Loucy (cell line): ENCODE data around the gene OR5A1.
"Not testable (repeated sequence)": the region's sequence is repeated elsewhere in the genome, so short reads cannot be mapped to it uniquely, and the experiment has no call there.

Source experiments
- H2AFZ ChIP-seq: fragments of 200-600 bp; sonication (generic); 2 replicates; pipeline ENCODE4 v1.6.0; 2016; ENCODE audit warnings: antibody characterized with exemption, mild to moderate bottlenecking, low read length, moderate library complexity
- H3F3A ChIP-seq: fragments of 200-600 bp; 2 replicates; pipeline ENCODE4 v1.6.0; 2016; ENCODE audit warnings: antibody characterized with exemption, low read depth, mild to moderate bottlenecking
- H3K27me3 ChIP-seq: fragments of 200-600 bp; sonication (generic); 2 replicates; pipeline ENCODE4 v1.6.1; 2014; ENCODE audit warnings: low read length, mild to moderate bottlenecking; ENCODE audit not compliant: insufficient read depth, poor library complexity, severe bottlenecking
- H3K36me3 ChIP-seq: fragments of 200-600 bp; sonication (generic); 2 replicates; pipeline ENCODE4 v1.6.1; 2016; ENCODE audit warnings: low read length; ENCODE audit not compliant: insufficient read depth
- H3K4me1 ChIP-seq: fragments of 200-600 bp; sonication (generic); 2 replicates; pipeline ENCODE4 v1.5.1; 2014; ENCODE audit warnings: low read length, mild to moderate bottlenecking; ENCODE audit not compliant: insufficient read depth, poor library complexity, severe bottlenecking
- H3K4me2 ChIP-seq: fragments of 200-600 bp; sonication (generic); 2 replicates; pipeline ENCODE4 v1.6.0; 2014; ENCODE audit warnings: antibody characterized with exemption, low read length, low read depth, mild to moderate bottlenecking; ENCODE audit not compliant: poor library complexity, severe bottlenecking
- H3K4me3 ChIP-seq: fragments of 200-600 bp; sonication (generic); 2 replicates; pipeline ENCODE4 v1.5.1; 2014; ENCODE audit warnings: low read length, mild to moderate bottlenecking, mixed read lengths; ENCODE audit not compliant: poor library complexity, severe bottlenecking
- H3K79me2 ChIP-seq: fragments of 200-600 bp; sonication (generic); 2 replicates; pipeline ENCODE4 v1.6.1; 2014; ENCODE audit warnings: low read length; ENCODE audit not compliant: insufficient read depth
- H3K9ac ChIP-seq: fragments of 200-600 bp; sonication (generic); 2 replicates; pipeline ENCODE4 v1.6.0; 2014; ENCODE audit warnings: mild to moderate bottlenecking, low read depth, low read length, moderate library complexity; ENCODE audit not compliant: poor library complexity, severe bottlenecking
- H3K9me2 ChIP-seq: fragments of 200-600 bp; sonication (generic); replicated peaks from 2 replicates; pipeline ENCODE4 v1.6.1; 2016; ENCODE audit warnings: low read depth, low read length, mixed read lengths
- H3K9me3 ChIP-seq: fragments of 200-600 bp; sonication (generic); 2 replicates; pipeline ENCODE4 v1.6.1; 2014; ENCODE audit warnings: mild to moderate bottlenecking, antibody characterized with exemption, low read length, low read depth; ENCODE audit not compliant: insufficient read depth
- H4K20me1 ChIP-seq: fragments of 200-600 bp; sonication (generic); 2 replicates; pipeline ENCODE4 v1.6.0; 2014; ENCODE audit warnings: antibody characterized with exemption, low read length, mild to moderate bottlenecking; ENCODE audit not compliant: insufficient read depth, poor library complexity, severe bottlenecking
- EZH2phosphoT487 ChIP-seq: fragments of 200-600 bp; IDR thresholded peaks from 2 replicates; pipeline ENCODE4 v1.6.1; 2018; ENCODE audit warnings: antibody characterized with exemption, mild to moderate bottlenecking, moderate library complexity, borderline replicate concordance
- TF ChIP-seq, protein P1 (sequence below): fragments of 200-600 bp; sonication (generic); conservative IDR thresholded peaks from 2 replicates; pipeline ENCODE4 v1.5.1; 2014; ENCODE audit warnings: mild to moderate bottlenecking, antibody characterized with exemption, low read length

The OR5A1 gene

DNA sequence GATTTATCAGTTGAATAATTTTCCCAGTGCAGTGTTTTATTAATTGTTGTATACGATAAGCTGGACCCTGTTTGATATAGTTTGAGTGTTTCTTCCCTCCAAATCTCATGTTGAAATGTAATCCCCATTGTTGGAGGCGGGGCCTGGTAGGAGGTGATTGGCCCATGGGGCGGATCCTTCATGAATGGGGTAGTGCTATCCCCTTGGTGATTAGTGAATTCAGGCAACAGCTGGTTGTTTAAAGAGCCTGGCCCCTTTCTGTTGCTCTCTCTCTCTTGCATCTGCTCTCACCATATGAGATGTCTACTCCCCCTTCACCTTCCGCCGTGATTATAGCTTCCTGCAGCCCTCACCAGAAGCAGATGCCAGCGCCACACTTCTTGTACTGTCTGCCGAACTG lies 1.5 kb downstream of the OR5A1 start:
- no peak overlapping the region for H2AFZ ChIP-seq
- no peaks in the 10 kb centered on the region for H3F3A ChIP-seq
- TF ChIP-seq, protein P1, sequence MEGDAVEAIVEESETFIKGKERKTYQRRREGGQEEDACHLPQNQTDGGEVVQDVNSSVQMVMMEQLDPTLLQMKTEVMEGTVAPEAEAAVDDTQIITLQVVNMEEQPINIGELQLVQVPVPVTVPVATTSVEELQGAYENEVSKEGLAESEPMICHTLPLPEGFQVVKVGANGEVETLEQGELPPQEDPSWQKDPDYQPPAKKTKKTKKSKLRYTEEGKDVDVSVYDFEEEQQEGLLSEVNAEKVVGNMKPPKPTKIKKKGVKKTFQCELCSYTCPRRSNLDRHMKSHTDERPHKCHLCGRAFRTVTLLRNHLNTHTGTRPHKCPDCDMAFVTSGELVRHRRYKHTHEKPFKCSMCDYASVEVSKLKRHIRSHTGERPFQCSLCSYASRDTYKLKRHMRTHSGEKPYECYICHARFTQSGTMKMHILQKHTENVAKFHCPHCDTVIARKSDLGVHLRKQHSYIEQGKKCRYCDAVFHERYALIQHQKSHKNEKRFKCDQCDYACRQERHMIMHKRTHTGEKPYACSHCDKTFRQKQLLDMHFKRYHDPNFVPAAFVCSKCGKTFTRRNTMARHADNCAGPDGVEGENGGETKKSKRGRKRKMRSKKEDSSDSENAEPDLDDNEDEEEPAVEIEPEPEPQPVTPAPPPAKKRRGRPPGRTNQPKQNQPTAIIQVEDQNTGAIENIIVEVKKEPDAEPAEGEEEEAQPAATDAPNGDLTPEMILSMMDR, result no peak
- no peak for TF ChIP-seq EZH2phosphoT487

DNA sequence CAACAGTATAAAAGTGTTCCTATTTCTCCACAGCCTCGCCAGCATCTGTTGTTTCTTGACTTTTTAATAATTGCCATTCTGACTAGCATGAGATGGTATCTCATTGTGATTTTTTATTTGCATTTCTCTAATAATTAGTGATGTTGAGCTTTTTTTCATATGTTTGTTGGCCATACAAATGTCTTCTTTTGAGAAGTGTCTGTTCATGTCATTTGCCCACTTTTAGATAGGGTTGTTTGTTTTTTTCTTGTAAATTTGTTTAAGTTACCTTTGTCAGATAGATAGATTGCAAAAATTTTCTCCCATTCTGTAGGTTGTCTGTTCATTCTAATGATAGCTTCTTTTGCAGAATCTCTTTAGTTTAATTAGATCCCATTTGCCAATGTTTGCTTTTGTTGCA lies 9.4 kb downstream of the OR5A1 start:
- H3K9ac ChIP-seq, H3K27me3 ChIP-seq, H3F3A ChIP-seq, H2AFZ ChIP-seq, H3K4me2 ChIP-seq, H3K4me1 ChIP-seq, H3K4me3 ChIP-seq, H4K20me1 ChIP-seq, H3K79me2 ChIP-seq, H3K36me3 ChIP-seq, H3K9me2 ChIP-seq, H3K9me3 ChIP-seq: not testable (repeated sequence)

More for the DNA sequence above, 1.5 kb downstream of the OR5A1 start:
- H3K27me3 ChIP-seq, result no peaks in the 10 kb centered on the region
- H3K4me1 ChIP-seq, result no peaks in the 10 kb centered on the region
- H3K4me3 ChIP-seq, result no peak overlapping the region
- H3K79me2 ChIP-seq, result no peaks in the 10 kb centered on the region
- H3K4me2 ChIP-seq, result no peak overlapping the region
- no peak overlapping the region for H3K9ac ChIP-seq
- H4K20me1 ChIP-seq, result no peaks in the 10 kb centered on the region
- no peaks in the 10 kb centered on the region for H3K9me3 ChIP-seq
- no peaks in the 10 kb centered on the region for H3K9me2 ChIP-seq
- H3K36me3 ChIP-seq, result no peaks in the 10 kb centered on the region

DNA sequence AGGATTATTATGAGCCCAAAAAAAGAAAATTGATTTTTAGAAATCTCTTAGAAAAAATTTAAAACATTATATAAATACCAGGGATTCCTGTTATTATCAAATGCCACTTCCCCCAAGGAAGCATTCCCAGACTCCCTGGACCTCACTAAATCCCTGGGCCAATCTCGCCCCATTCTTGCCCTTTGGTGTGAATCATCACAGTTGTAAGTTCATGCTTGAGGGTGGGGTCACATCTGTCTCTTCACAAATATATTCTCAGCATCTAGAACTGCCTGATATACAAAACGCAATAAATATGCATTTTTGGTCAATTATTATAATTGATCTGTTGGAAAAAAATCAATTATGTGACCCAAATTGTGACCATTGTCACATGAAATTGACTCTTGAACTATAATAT lies 12.2 kb downstream of the OR5A1 start:
- no peaks in the 10 kb centered on the region for H3K36me3 ChIP-seq
- no peaks in the 10 kb centered on the region for H3K4me1 ChIP-seq
- H3K79me2 ChIP-seq, result no peaks in the 10 kb centered on the region
- no peaks in the 10 kb centered on the region for H4K20me1 ChIP-seq
- no peaks in the 10 kb centered on the region for H3K9me3 ChIP-seq
- H3K4me2 ChIP-seq, result no peak overlapping the region
- H3K9me2 ChIP-seq, result no peaks in the 10 kb centered on the region
- H3K4me3 ChIP-seq, result no peak overlapping the region
- H3F3A ChIP-seq, result no peaks in the 10 kb centered on the region
- no peaks in the 10 kb centered on the region for H3K27me3 ChIP-seq
- TF ChIP-seq, protein P1, result no peak
- TF ChIP-seq EZH2phosphoT487, result no peak
- no peak overlapping the region for H3K9ac ChIP-seq
- H2AFZ ChIP-seq, result no peak overlapping the region

DNA sequence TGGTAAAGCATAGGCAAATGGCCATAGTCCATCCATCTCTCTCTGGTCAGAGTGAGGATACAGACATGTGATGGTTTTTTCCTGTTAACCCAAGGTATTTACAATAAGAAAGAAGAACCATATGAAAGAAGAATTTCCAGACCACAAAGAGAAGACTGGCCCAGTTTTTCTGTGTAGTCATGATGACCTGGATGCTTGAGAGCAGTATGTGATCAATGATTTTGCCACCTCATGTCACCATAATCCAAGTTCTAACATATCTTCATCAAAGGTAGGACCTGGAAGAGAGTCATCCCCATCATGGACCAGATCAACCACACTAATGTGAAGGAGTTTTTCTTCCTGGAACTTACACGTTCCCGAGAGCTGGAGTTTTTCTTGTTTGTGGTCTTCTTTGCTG lies 20.4 kb downstream of the OR5A1 start, which contains the start of gene OR4D6:
Gene OR4D6, plus strand, starts transcription at position 301 of the 400 bp plus-strand sequence. Its CDS starts 0 bp downstream, at position 301.
- Histone ChIP-seq H3K4me3 (no peak within 1 kb of the TSS), H3K4me1 (no peaks in the 10 kb centered on the region), H2AFZ (no peak within 1 kb of the TSS), H3K9me3 (no peaks in the 10 kb centered on the region), H4K20me1 (no peaks in the 10 kb centered on the region), H3K36me3 (no peaks in the 10 kb centered on the region), H3K79me2 (no peaks in the 10 kb centered on the region), H3K4me2 (no peak within 1 kb of the TSS), H3K27me3 (no peaks in the 10 kb centered on the region), H3F3A (no peaks in the 10 kb centered on the region), H3K9me2 (no peaks in the 10 kb centered on the region), H3K9ac (no peak within 1 kb of the TSS)
- TF ChIP-seq EZH2phosphoT487, result no peak
- TF ChIP-seq, protein P1, result no peak
